Neural cell (in vitro differentiated cells): ENCODE results near the gene SBSN. TPM values are rescaled to one million over a fixed set of nuclear protein-coding genes. Genes with fewer than 3 reads are reported as not detected.

ENCODE experiments used
- H2AFZ ChIP-seq: fragments of 200-600, 300-800 bp; sonication (generic), shearing (Covaris generic); 2 replicates; pipeline ENCODE4 v1.6.0; 2014; ENCODE audit warnings: low read depth, mild to moderate bottlenecking, antibody characterized with exemption, low read length, moderate library complexity
- H3F3A ChIP-seq: fragments of 200-600 bp; shearing (Covaris generic); 2 replicates; pipeline ENCODE4 v1.6.1; 2016; ENCODE audit warnings: mild to moderate bottlenecking, moderate library complexity, mixed read lengths, antibody characterized with exemption, low read length; ENCODE audit not compliant: insufficient read depth, poor library complexity, severe bottlenecking
- H3K27ac ChIP-seq: fragments of 200-600, 300-800 bp; sonication (generic), shearing (Covaris generic); 2 replicates; pipeline ENCODE4 v1.5.1; 2014; ENCODE audit warnings: mild to moderate bottlenecking, low read length, moderate library complexity
- H3K27me3 ChIP-seq: fragments of 300-800, 200-600 bp; sonication (generic), shearing (Covaris generic); 2 replicates; pipeline ENCODE4 v1.6.0; 2014; ENCODE audit warnings: mild to moderate bottlenecking, low read depth, low read length, moderate library complexity; ENCODE audit not compliant: insufficient read depth
- H3K36me3 ChIP-seq: fragments of 300-800, 200-600 bp; sonication (generic), shearing (Covaris generic); 2 replicates; pipeline ENCODE4 v1.5.1; 2014; ENCODE audit warnings: mild to moderate bottlenecking, antibody characterized with exemption, low read length, moderate library complexity; ENCODE audit not compliant: insufficient read depth
- H3K4me2 ChIP-seq: fragments of 300-800, 200-600 bp; sonication (generic), shearing (Covaris generic); 2 replicates; pipeline ENCODE4 v1.6.0; 2014; ENCODE audit warnings: mild to moderate bottlenecking, low read length
- H3K4me3 ChIP-seq: fragments of 300-800, 200-600 bp; sonication (generic), shearing (Covaris generic); 2 replicates; pipeline ENCODE4 v1.5.1; 2014; ENCODE audit warnings: mild to moderate bottlenecking, low read length, moderate library complexity
- H3K79me2 ChIP-seq: fragments of 200-600 bp; shearing (Covaris generic); replicated peaks from 2 replicates; pipeline ENCODE4 v1.6.0; 2014; ENCODE audit warnings: mild to moderate bottlenecking, low read length, moderate library complexity; ENCODE audit not compliant: insufficient read depth
- H3K9ac ChIP-seq: fragments of 300-800, 200-600 bp; sonication (generic), shearing (Covaris generic); 2 replicates; pipeline ENCODE4 v1.6.1; 2016; ENCODE audit warnings: mild to moderate bottlenecking, low read length, mixed read lengths
- H3K9me2 ChIP-seq: fragments of 200-600 bp; shearing (Covaris generic); 2 replicates; pipeline ENCODE4 v1.6.1; 2016; ENCODE audit warnings: mild to moderate bottlenecking, low read length, mixed read lengths; ENCODE audit not compliant: insufficient read depth
- H3K9me3 ChIP-seq: fragments of 200-600, 300-800 bp; sonication (generic), shearing (Covaris generic); 2 replicates; pipeline ENCODE4 v1.6.1; 2016; ENCODE audit warnings: mild to moderate bottlenecking, mixed run types, low read length, moderate library complexity, mixed read lengths
- H4K20me1 ChIP-seq: fragments of 200-600 bp; shearing (Covaris generic); 2 replicates; pipeline ENCODE4 v1.6.1; 2016; ENCODE audit warnings: mild to moderate bottlenecking, mixed run types; ENCODE audit not compliant: insufficient read depth
- EP300 ChIP-seq: fragments of 450-650 bp; conservative IDR thresholded peaks from 2 replicates; pipeline ENCODE4 v1.6.1; 2014; ENCODE audit warnings: antibody characterized with exemption, mild to moderate bottlenecking, moderate library complexity; ENCODE audit not compliant: poor library complexity, severe bottlenecking
- EZH2 ChIP-seq: fragments of 200-600, 300-800 bp; shearing (Covaris generic), sonication (generic); IDR thresholded peaks from 2 replicates; pipeline ENCODE4 v1.6.1; 2014; ENCODE audit warnings: antibody characterized with exemption, low read length, borderline replicate concordance, mild to moderate bottlenecking; ENCODE audit not compliant: insufficient read depth, poor library complexity, severe bottlenecking
- MXI1 ChIP-seq: fragments of 450-650 bp; conservative IDR thresholded peaks from 2 replicates; pipeline ENCODE4 v1.6.1; 2014; ENCODE audit warnings: antibody characterized with exemption, mild to moderate bottlenecking; ENCODE audit not compliant: poor library complexity, severe bottlenecking
- POLR2AphosphoS5 ChIP-seq: IDR thresholded peaks from 2 replicates; pipeline ENCODE4 v1.6.1; 2012
- RAD21 ChIP-seq: fragments of 450-650 bp; conservative IDR thresholded peaks from 2 replicates; pipeline ENCODE4 v1.6.1; 2014; ENCODE audit warnings: antibody characterized with exemption, mild to moderate bottlenecking, moderate library complexity
- SMC3 ChIP-seq: fragments of 450-650 bp; conservative IDR thresholded peaks from 2 replicates; pipeline ENCODE4 v1.6.1; 2014; ENCODE audit warnings: antibody characterized with exemption, mild to moderate bottlenecking, moderate library complexity; ENCODE audit not compliant: poor library complexity
- TAF1 ChIP-seq: IDR thresholded peaks from 2 replicates; pipeline ENCODE4 v1.6.1; 2012; ENCODE audit warnings: low read depth
- polyA plus RNA-seq: library from polyadenylated mRNA; depleted of rRNA; stranded (reverse); fragments of >200 nt; gene quantifications from 2 replicates; pipeline ENCODE4 v1.2.3, GENCODE V29; 2014
- TF ChIP-seq, protein P1 (sequence below): IDR thresholded peaks from 2 replicates; pipeline ENCODE4 v1.6.1; 2012; ENCODE audit warnings: borderline replicate concordance
- TF ChIP-seq, protein P2 (sequence below): fragments of 450-650 bp; IDR thresholded peaks from 2 replicates; pipeline ENCODE4 v1.5.1; 2014; ENCODE audit warnings: antibody characterized with exemption, mild to moderate bottlenecking, moderate library complexity; ENCODE audit not compliant: poor library complexity, severe bottlenecking

The SBSN gene
- polyA plus RNA-seq, 1 donor from 2014 or later, result not detected

DNA sequence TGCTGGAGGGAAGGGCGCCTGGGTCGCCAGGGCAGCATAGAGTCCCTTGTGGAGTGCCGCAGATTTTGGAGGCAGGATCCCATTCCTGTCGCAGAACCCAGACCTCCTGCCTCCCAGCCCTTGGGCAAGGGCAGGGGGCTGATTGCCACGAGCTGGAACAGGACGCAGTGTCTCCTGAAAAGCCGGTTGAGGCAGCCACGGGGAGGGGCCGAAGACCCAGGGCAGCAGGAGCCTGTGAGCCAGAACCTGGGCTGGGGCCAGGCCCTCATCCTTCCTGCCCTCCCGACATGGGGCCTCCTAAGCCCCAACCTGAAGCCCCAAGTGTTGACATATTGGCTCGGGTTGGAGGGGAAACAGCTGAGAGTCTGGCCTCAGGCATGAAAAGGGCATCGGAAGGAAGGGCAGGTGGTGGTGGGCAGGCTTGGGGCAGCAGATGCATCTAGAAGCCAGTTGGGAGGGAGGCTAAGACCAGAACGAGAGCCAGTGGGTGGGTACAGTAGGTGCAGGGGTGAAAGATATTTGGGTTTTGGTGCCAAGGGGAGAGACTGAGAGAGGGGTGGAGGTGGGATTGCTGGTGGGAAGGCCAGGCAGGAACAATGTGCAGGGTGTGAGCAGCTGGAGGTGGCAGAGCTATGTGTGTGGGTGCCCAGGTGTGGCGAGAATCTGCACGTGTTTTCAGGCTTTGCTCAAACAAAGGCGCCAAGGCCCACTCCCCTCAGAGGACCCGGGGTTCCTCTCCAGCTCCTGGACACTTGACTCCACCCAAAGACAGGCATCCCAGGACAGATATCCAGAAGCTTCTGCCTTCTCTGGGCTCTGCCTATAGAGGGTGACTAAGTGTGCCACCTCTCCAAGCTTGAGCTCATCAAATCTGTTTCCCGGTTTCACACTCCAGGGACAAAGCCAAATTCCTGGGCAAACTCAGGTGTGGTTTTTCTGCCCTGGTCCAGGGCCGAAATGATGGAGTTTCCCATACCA, 1.4 kb upstream of the SBSN start:
- Histone ChIP-seq H3K27ac (no peak overlapping the region), H3K4me2 (no peak overlapping the region), H3K79me2 (no peaks in the 10 kb centered on the region), H3K27me3 (no peaks in the 10 kb centered on the region), H2AFZ (no peak overlapping the region), H3K4me3 (no peak overlapping the region), H4K20me1 (no peaks in the 10 kb centered on the region), H3K9me3 (no peaks in the 10 kb centered on the region), H3F3A (no peaks in the 10 kb centered on the region), H3K9me2 (no peaks in the 10 kb centered on the region), H3K9ac (no peak overlapping the region), H3K36me3 (no peaks in the 10 kb centered on the region)
- TF ChIP-seq, protein P1, sequence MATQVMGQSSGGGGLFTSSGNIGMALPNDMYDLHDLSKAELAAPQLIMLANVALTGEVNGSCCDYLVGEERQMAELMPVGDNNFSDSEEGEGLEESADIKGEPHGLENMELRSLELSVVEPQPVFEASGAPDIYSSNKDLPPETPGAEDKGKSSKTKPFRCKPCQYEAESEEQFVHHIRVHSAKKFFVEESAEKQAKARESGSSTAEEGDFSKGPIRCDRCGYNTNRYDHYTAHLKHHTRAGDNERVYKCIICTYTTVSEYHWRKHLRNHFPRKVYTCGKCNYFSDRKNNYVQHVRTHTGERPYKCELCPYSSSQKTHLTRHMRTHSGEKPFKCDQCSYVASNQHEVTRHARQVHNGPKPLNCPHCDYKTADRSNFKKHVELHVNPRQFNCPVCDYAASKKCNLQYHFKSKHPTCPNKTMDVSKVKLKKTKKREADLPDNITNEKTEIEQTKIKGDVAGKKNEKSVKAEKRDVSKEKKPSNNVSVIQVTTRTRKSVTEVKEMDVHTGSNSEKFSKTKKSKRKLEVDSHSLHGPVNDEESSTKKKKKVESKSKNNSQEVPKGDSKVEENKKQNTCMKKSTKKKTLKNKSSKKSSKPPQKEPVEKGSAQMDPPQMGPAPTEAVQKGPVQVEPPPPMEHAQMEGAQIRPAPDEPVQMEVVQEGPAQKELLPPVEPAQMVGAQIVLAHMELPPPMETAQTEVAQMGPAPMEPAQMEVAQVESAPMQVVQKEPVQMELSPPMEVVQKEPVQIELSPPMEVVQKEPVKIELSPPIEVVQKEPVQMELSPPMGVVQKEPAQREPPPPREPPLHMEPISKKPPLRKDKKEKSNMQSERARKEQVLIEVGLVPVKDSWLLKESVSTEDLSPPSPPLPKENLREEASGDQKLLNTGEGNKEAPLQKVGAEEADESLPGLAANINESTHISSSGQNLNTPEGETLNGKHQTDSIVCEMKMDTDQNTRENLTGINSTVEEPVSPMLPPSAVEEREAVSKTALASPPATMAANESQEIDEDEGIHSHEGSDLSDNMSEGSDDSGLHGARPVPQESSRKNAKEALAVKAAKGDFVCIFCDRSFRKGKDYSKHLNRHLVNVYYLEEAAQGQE, result no peak
- no peak for TF ChIP-seq RAD21
- TF ChIP-seq EZH2, result no peak
- no peak for TF ChIP-seq SMC3
- TF ChIP-seq, protein P2, sequence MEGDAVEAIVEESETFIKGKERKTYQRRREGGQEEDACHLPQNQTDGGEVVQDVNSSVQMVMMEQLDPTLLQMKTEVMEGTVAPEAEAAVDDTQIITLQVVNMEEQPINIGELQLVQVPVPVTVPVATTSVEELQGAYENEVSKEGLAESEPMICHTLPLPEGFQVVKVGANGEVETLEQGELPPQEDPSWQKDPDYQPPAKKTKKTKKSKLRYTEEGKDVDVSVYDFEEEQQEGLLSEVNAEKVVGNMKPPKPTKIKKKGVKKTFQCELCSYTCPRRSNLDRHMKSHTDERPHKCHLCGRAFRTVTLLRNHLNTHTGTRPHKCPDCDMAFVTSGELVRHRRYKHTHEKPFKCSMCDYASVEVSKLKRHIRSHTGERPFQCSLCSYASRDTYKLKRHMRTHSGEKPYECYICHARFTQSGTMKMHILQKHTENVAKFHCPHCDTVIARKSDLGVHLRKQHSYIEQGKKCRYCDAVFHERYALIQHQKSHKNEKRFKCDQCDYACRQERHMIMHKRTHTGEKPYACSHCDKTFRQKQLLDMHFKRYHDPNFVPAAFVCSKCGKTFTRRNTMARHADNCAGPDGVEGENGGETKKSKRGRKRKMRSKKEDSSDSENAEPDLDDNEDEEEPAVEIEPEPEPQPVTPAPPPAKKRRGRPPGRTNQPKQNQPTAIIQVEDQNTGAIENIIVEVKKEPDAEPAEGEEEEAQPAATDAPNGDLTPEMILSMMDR, result no peak
- no peak for TF ChIP-seq MXI1
- no peak for TF ChIP-seq POLR2AphosphoS5
- no peak for TF ChIP-seq TAF1
- no peak for TF ChIP-seq EP300

DNA sequence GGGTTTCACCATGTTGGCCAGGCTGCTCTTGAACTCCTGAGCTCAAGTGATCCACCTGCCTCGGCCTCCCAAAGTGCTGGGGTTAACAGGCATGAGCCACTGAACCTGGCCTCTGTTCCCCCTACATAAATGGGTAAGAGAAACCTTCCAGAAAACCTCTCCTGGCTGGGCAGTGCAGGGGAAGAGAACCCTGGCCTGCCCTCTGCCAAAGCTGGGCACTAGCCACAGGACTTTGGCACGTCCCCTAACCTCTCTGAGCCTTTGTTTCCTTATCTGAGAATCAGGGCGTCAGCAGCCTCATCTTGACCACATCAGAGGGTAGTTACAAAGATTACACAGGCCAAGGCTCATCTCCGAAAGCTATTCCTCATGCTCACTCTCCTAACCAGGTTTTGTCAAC, 2.2 kb downstream of the SBSN start:
- H3K9me3 ChIP-seq, result no peaks in the 10 kb centered on the region
- H3K4me2 ChIP-seq, result no peak overlapping the region
- H3K27me3 ChIP-seq, result no peaks in the 10 kb centered on the region
- no peaks in the 10 kb centered on the region for H3K9me2 ChIP-seq
- H3K4me3 ChIP-seq, result no peak overlapping the region
- H3K79me2 ChIP-seq, result no peaks in the 10 kb centered on the region
- TF ChIP-seq MXI1, result no peak
- no peak for TF ChIP-seq SMC3
- TF ChIP-seq EP300, result no peak
- TF ChIP-seq, protein P2, result no peak
- TF ChIP-seq TAF1, result no peak
- TF ChIP-seq, protein P1, result no peak
- TF ChIP-seq POLR2AphosphoS5, result no peak
- TF ChIP-seq EZH2, result no peak
- no peak for TF ChIP-seq RAD21
- no peak overlapping the region for H3K27ac ChIP-seq
- H4K20me1 ChIP-seq, result no peaks in the 10 kb centered on the region
- H3K36me3 ChIP-seq, result no peaks in the 10 kb centered on the region
- H3F3A ChIP-seq, result no peaks in the 10 kb centered on the region
- H3K9ac ChIP-seq, result no peak overlapping the region
- no peak overlapping the region for H2AFZ ChIP-seq
